ENCODE measurements around the gene AGPAT3. TPM values are rescaled to one million over a fixed set of nuclear protein-coding genes. Genes with fewer than 3 reads are reported as not detected.

Gene AGPAT3
- total RNA-seq, 1 donor from 2014 or later, result 63.2 TPM

DNA sequence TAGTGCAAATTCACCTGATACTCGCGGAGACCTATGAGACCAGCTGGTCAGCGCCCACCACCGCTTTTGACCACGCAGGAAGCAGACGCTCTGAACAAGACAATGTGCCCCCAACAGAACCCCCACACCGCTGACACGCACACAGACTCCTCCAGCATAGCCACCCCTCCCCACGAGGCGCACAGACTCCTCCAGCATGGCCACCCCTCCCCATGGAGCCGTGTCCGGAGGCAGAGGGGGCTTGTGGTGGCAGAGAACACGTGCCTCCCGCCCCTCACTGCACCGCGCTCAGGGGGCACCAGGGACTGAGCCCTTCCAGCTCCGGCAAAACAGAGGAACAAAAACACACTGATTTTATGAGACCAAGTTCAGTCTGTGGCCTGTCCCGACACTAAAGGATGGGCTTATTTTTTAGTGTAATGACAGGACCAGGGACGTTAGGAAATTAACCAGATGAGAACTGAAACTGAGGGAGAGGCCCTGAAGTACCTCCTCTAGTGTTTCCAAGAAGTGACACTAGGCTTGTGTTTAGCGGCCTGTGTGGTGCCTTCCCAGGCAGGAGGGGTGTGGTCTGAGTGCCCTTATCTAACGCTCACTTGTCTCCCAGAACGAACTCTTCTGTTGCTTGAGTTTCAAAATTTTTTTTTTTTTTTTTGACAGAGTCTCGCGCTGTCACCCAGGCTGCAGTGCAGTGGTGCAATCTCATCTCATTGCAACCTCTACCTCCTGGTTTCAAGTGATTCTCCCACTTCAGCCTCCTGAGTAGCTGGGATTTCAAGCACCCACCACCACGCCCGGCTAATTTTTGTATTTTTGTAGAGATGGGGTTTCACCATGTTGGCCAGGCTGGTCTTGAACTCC, 10.0 kb upstream of the AGPAT3 start:
- TF ChIP-seq, protein P1, sequence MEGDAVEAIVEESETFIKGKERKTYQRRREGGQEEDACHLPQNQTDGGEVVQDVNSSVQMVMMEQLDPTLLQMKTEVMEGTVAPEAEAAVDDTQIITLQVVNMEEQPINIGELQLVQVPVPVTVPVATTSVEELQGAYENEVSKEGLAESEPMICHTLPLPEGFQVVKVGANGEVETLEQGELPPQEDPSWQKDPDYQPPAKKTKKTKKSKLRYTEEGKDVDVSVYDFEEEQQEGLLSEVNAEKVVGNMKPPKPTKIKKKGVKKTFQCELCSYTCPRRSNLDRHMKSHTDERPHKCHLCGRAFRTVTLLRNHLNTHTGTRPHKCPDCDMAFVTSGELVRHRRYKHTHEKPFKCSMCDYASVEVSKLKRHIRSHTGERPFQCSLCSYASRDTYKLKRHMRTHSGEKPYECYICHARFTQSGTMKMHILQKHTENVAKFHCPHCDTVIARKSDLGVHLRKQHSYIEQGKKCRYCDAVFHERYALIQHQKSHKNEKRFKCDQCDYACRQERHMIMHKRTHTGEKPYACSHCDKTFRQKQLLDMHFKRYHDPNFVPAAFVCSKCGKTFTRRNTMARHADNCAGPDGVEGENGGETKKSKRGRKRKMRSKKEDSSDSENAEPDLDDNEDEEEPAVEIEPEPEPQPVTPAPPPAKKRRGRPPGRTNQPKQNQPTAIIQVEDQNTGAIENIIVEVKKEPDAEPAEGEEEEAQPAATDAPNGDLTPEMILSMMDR (IDR thresholded peaks at IDR 0.05), result no peak
- no peaks in the 10 kb centered on the region for H3K9me3 Mint-ChIP-seq (ENCODE audit: unreplicated experiment)
- DNase-seq (ENCODE audit: extremely low spot score, unreplicated experiment), result no peak
- H3K4me3 Mint-ChIP-seq (ENCODE audit: unreplicated experiment), result no peak overlapping the region
- H3K4me1 Mint-ChIP-seq (ENCODE audit: unreplicated experiment), result no peaks in the 10 kb centered on the region
- no peaks in the 10 kb centered on the region for H3K36me3 Mint-ChIP-seq (ENCODE audit: unreplicated experiment)
- H3K27me3 Mint-ChIP-seq (ENCODE audit: unreplicated experiment), result peaks cover 10% of the 10 kb centered on the region
- no peak overlapping the region for H3K27ac Mint-ChIP-seq (ENCODE audit: unreplicated experiment)

- H3K27me3 Mint-ChIP-seq (ENCODE audit: unreplicated experiment), result peaks cover 5% of the 10 kb centered on the region
- TF ChIP-seq, protein P1 (IDR thresholded peaks at IDR 0.05), result no peak
- no peak overlapping the region for H3K27ac Mint-ChIP-seq (ENCODE audit: unreplicated experiment)
- H3K4me1 Mint-ChIP-seq (ENCODE audit: unreplicated experiment), result no peaks in the 10 kb centered on the region
- H3K9me3 Mint-ChIP-seq (ENCODE audit: unreplicated experiment), result no peaks in the 10 kb centered on the region
- no peak overlapping the region for H3K4me3 Mint-ChIP-seq (ENCODE audit: unreplicated experiment)
- no peaks in the 10 kb centered on the region for H3K36me3 Mint-ChIP-seq (ENCODE audit: unreplicated experiment)
- DNase-seq (ENCODE audit: extremely low spot score, unreplicated experiment), result no peak
Observed at GRCh38 chr21:43855955-43856354, 9.1 kb upstream of the AGPAT3 start.

GRCh38 chr21:43858806-43859648, 6.0 kb upstream of the AGPAT3 start:
- no peaks in the 10 kb centered on the region for H3K27me3 Mint-ChIP-seq (ENCODE audit: unreplicated experiment)
- no peak for DNase-seq (ENCODE audit: extremely low spot score, unreplicated experiment)
- TF ChIP-seq, protein P1 (IDR thresholded peaks at IDR 0.05), result no peak
- H3K9me3 Mint-ChIP-seq (ENCODE audit: unreplicated experiment), result no peaks in the 10 kb centered on the region
- H3K4me1 Mint-ChIP-seq (ENCODE audit: unreplicated experiment), result peaks cover 2% of the 10 kb centered on the region
- no peaks in the 10 kb centered on the region for H3K36me3 Mint-ChIP-seq (ENCODE audit: unreplicated experiment)
- H3K27ac Mint-ChIP-seq (ENCODE audit: unreplicated experiment), result no peak overlapping the region
- H3K4me3 Mint-ChIP-seq (ENCODE audit: unreplicated experiment), result no peak overlapping the region

GRCh38 chr21:43859747-43860214, 5.2 kb upstream of the AGPAT3 start:
- TF ChIP-seq, protein P1 (IDR thresholded peaks at IDR 0.05), result no peak
- Mint-ChIP-seq H3K4me3 (ENCODE audit: unreplicated experiment) (no peak overlapping the region), H3K36me3 (ENCODE audit: unreplicated experiment) (no peaks in the 10 kb centered on the region), H3K4me1 (ENCODE audit: unreplicated experiment) (peaks cover 2% of the 10 kb centered on the region), H3K27me3 (ENCODE audit: unreplicated experiment) (no peaks in the 10 kb centered on the region), H3K27ac (ENCODE audit: unreplicated experiment) (no peak overlapping the region), H3K9me3 (ENCODE audit: unreplicated experiment) (no peaks in the 10 kb centered on the region)
- no peak for DNase-seq (ENCODE audit: extremely low spot score, unreplicated experiment)

GRCh38 chr21:43861706-43862105, 3.3 kb upstream of the AGPAT3 start:
- H3K9me3 Mint-ChIP-seq (ENCODE audit: unreplicated experiment), result no peaks in the 10 kb centered on the region

More at GRCh38 chr21:43861706-43862105, 3.3 kb upstream of the AGPAT3 start:
- Mint-ChIP-seq H3K27me3 (ENCODE audit: unreplicated experiment) (no peaks in the 10 kb centered on the region), H3K4me1 (ENCODE audit: unreplicated experiment) (peaks cover 7% of the 10 kb centered on the region), H3K27ac (ENCODE audit: unreplicated experiment) (no peak overlapping the region), H3K4me3 (ENCODE audit: unreplicated experiment) (no peak overlapping the region), H3K36me3 (ENCODE audit: unreplicated experiment) (no peaks in the 10 kb centered on the region)
- no peak for DNase-seq (ENCODE audit: extremely low spot score, unreplicated experiment)
- TF ChIP-seq, protein P1 (IDR thresholded peaks at IDR 0.05), result no peak

Measured in osteocyte (in vitro differentiated cells).